Stimulated activated CD4-positive, alpha-beta T cell treated with anti-CD3 and anti-CD28 coated beads, Interleukin-4, amount 100 ng/mL, for 48 hours (primary cell): ENCODE results near the gene LRRC28.

Experiments used
- DNase-seq, 2 donors: peaks; one replicate each; pipeline ENCODE4 v3.0.0-alpha.2; 2020; ENCODE audit warnings: low read depth in 2 of 2

Gene LRRC28

DNA sequence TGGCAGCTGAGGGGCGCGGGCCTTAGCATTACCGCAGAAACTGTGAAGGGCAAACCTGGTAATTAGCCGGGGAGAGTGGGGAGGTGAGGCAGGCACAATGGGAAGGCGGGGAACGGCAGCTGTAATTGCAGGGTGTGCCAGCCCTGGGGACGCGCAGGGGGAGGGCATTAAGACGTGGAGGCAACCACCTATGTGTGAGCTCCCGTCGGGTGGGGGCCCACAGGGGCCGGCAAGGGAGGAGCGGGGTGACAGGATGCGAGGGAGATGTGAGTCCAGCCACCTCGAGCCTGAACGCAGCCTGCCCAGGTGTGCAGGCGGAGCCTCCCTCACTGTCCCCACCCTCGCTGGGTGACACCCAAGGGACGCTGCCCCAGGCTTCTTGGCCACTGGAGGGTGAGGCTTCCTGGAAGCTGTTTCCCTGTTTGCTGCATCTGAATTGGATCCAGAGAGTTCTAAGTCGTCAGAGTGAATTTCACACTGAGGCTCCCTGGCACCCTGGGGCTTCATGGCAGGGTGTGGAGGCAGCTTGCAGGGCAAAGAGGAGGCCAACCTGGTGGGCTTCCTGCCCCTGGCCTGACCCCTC, 183.9 kb downstream of the LRRC28 start:
- DNase-seq = no peak

- no peak for DNase-seq
Observed at GRCh38 chr15:99435877-99436541, 184.7 kb downstream of the LRRC28 start.

- DNase-seq = no peak
Observed at GRCh38 chr15:99436542-99437314, 185.4 kb downstream of the LRRC28 start.

DNA sequence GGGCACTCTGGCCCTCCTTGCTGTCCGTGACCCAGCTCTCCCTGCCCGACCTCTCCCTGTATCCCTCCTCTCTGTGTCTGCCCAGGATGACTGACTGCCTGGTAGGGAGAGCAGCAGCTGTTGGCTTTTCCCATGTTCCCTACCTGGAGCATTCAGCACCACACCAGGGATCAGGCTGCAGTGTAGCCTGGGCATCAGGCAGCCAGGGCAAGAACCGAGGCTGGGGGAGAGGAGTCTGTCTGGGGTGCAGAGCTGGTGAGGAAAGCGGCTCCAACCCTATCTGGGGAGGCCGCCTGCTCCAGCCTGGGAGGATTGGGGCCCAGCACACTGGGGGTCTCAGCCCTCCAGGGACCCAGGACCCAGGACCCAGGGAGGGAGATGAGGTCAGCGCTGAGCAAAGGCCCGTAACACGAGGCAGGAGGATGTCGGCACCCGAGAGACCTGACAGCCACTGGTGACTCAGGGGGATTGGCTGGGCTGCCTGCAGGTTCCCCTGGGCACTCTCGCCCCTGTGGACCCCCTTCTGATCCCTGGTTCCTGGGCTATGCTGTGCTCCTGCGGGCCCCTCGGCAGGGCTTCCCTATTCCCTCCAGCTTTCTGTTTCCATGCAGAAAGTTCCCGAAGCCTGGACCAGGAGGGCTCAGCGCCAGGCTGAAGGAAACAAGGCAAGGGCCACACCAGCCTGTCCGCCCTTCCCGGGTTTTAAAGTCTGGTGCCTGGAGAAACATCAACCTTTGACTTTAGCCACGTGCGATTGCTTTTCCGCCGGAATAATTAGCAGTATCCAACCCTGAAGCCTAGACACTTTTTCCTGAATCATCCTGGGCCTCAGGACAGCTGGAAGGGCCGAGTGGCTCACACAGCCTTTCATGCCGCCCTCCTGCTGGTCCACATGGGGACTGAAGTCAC, 186.3 kb downstream of the LRRC28 start:
- no peak for DNase-seq

- no peak for DNase-seq
Observed at GRCh38 chr15:99438224-99438585, 186.9 kb downstream of the LRRC28 start.

DNA sequence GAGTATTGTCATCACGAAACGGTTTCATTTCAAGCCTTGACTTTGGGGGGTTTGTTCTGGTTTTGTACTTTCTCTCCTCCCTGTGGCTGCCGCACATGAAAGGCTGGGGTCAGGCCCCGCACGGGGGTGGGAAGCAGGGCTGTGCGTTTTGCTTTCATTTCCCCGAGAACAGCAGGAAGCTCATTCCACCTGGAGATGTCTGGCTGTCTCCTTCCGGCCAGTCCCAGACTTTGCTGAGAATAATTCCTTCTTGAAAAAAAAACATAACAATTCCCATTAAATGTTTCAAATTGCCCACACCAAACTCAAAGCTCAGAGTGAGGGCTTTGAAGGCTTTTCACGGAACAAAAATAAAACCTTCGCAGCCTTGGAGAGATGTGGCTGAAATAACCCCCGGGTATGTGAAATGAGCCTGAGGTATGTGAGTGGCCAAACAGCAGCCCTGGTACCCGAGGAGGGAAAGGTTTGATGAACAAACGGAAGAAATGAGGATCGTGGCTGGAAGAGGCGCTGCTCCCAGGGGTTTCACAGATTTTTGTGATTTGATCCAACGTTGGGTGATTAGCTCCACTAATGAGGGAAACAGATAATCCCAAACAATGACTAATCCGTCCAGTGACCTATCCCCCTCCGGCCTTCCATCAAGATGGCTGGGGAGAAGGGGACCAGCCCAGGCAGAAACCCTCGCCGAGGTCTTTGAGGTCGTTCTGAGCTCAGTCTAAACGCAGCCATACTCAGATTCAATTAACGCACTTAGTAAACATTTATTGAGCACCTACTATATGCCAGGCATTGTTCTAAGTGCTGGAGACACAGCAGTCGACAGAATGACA, 187.6 kb downstream of the LRRC28 start:
- no peak for DNase-seq

DNA sequence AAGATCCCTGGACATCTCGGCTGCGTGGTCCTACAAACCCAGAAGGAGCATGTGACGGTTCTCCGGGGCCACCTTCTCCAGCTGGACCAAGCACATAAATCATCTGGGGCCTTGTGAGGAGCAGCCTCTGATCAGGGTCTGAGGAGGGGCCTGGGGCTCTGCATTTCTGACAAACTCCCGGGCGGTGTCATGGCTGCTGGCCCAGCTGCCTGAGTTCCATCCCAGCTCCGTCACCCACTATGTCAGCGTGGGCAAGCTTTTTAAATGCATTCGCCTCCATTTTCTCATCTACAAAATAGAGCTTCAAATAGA, 188.2 kb downstream of the LRRC28 start:
- no peak for DNase-seq

GRCh38 chr15:99440029-99440428, 188.7 kb downstream of the LRRC28 start:
- no peak for DNase-seq
